Astrocyte of the spinal cord (primary cell): Measurements from ENCODE around the gene POU6F2.

ENCODE experiments used
- DNase-seq: peaks from one replicate; pipeline ENCODE4 v3.0.0; 2011; ENCODE audit warnings: low read depth, low spot score
- H3K4me3 ChIP-seq: 2 replicates; pipeline ENCODE4 v1.5.1; 2011; ENCODE audit warnings: low read depth, mild to moderate bottlenecking, low read length, moderate library complexity
- CTCF ChIP-seq: IDR thresholded peaks from 2 replicates; pipeline ENCODE4 v1.5.1; 2012; ENCODE audit warnings: low read depth, mild to moderate bottlenecking, low read length, inconsistent platforms
- in situ Hi-C: cut with HindIII; loops from 2 replicates; pipeline ENCODE4 v1.10.0; 2017; ENCODE audit warnings: low sequenced_read_pairs

The POU6F2 gene

GRCh38 chr7:38977685-38978084, at the start of gene POU6F2:
POU6F2 (plus strand) TSS chr7:38977909; CDS start chr7:38977954, 45 bp downstream.
- in situ Hi-C loops, result no loop called here
- DNase-seq, result no peak
- H3K4me3 ChIP-seq, result no peak within 1 kb of the TSS
- no peak for TF ChIP-seq CTCF

GRCh38 chr7:38928506-38928905, 49.2 kb upstream of the POU6F2 start:
- TF ChIP-seq CTCF, result no peak
- no peak overlapping the region for H3K4me3 ChIP-seq
- DNase-seq, result no peak
- in situ Hi-C loops, result no loop called here

- in situ Hi-C loops, result no loop called here
- no peak overlapping the region for H3K4me3 ChIP-seq
- no peak for TF ChIP-seq CTCF
- DNase-seq, result no peak
These were observed 48.1 kb upstream of the POU6F2 start for GRCh38 chr7:38929460-38930171.

GRCh38 chr7:38932509-38933168, 45.1 kb upstream of the POU6F2 start:
- in situ Hi-C loops, result no loop called here
- TF ChIP-seq CTCF, result peak; percentile 96
- no peak overlapping the region for H3K4me3 ChIP-seq
- DNase-seq, result peak; percentile 51

- H3K4me3 ChIP-seq, result no peak overlapping the region
- no peak for DNase-seq
- TF ChIP-seq CTCF, result no peak
- in situ Hi-C loops, result no loop called here
These were observed 43.7 kb upstream of the POU6F2 start for GRCh38 chr7:38934051-38934450.

GRCh38 chr7:38934536-38934935, 43.2 kb upstream of the POU6F2 start:
- DNase-seq, result no peak
- in situ Hi-C loops, result no loop called here
- H3K4me3 ChIP-seq, result no peak overlapping the region
- no peak for TF ChIP-seq CTCF
